ENCODE data around the gene PLEKHD1. TPM values are rescaled to one million over a fixed set of nuclear protein-coding genes. Genes with fewer than 3 reads are reported as not detected.

The PLEKHD1 gene
- total RNA-seq, 1 experiment from 2014 or later, result 1.0 TPM

DNA sequence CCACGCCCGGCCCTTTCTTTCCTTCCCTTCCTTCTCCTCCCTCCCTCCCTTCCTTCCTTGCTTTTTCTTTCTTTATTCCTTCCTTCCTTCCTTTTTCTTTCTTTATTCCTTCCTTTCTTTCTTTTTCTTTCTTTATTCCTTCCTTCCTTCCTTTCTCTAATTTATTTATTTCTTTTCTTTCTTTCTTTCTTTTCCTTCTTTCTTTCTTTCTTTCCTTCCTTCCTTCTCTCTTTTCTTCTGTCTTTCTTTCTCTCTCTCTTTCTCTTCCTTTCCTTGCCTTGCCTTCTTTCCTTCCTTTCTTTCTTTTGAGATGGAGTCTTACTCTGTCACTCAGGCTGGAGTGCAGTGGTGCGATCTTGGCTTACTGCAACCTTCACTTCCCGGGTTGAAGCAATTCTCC lies 74.2 kb downstream of the PLEKHD1 start:
- peak overlapping the region; percentile 70; the same call in 1 of the 2 replicates for H3K27ac Mint-ChIP-seq
- no peak for ATAC-seq

DNA sequence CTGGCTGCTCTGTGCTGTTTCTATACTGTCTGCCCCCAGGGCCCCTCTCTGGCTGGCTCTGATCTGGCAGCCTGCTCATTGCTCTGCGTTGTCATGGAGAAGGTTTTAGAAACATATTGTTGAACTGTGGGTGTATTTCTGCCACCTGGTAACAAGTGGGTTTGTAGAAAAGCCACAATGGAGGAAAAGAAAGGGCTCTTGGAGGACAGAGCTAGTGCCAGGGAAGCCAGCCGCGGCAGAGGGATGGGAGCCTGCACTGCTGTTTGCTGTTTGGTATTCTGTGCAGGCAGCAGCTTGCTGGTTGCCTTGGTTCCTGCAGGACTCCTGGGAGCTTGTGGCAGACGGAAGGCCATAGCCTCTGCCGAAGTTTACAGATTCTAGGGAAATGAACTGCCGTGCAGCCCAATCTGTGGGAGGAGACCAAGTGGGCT lies 75.1 kb downstream of the PLEKHD1 start:
- Mint-ChIP-seq H3K4me1 (peaks cover 30% of the 10 kb centered on the region), H3K27ac (no peak overlapping the region), H3K9me3 (no peaks in the 10 kb centered on the region), H3K36me3 (no peaks in the 10 kb centered on the region), H3K27me3 (ENCODE audit: low read depth) (no peaks in the 10 kb centered on the region; the same call in 1 of the 2 replicates), H3K4me3 (no peak overlapping the region)
- ATAC-seq, result peak; percentile 55
- ChIA-PET POLR2A (no interaction called here), CTCF (interaction anchor here (0.8 to 3.3 kb wide), 8 partner anchors 10 to 167 kb away, joined by 3 to 17 read pairs (median 6); partner anchors contain the start of gene CCDC177)
- DNase-seq (ENCODE audit: low spot score), result no peak
- TF ChIP-seq GABPB1 (CRISPR knock-in tag; IDR thresholded peaks at IDR 0.05), result no peak
- TF ChIP-seq, protein P1, sequence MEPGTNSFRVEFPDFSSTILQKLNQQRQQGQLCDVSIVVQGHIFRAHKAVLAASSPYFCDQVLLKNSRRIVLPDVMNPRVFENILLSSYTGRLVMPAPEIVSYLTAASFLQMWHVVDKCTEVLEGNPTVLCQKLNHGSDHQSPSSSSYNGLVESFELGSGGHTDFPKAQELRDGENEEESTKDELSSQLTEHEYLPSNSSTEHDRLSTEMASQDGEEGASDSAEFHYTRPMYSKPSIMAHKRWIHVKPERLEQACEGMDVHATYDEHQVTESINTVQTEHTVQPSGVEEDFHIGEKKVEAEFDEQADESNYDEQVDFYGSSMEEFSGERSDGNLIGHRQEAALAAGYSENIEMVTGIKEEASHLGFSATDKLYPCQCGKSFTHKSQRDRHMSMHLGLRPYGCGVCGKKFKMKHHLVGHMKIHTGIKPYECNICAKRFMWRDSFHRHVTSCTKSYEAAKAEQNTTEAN (CRISPR knock-in tag; IDR thresholded peaks at IDR 0.05), result no peak
- no peak for TF ChIP-seq TEAD4 (CRISPR knock-in tag; IDR thresholded peaks at IDR 0.05)
- TF ChIP-seq, protein P2, sequence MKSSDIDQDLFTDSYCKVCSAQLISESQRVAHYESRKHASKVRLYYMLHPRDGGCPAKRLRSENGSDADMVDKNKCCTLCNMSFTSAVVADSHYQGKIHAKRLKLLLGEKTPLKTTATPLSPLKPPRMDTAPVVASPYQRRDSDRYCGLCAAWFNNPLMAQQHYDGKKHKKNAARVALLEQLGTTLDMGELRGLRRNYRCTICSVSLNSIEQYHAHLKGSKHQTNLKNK (CRISPR knock-in tag; IDR thresholded peaks at IDR 0.05), result no peak
- TF ChIP-seq, protein P3, sequence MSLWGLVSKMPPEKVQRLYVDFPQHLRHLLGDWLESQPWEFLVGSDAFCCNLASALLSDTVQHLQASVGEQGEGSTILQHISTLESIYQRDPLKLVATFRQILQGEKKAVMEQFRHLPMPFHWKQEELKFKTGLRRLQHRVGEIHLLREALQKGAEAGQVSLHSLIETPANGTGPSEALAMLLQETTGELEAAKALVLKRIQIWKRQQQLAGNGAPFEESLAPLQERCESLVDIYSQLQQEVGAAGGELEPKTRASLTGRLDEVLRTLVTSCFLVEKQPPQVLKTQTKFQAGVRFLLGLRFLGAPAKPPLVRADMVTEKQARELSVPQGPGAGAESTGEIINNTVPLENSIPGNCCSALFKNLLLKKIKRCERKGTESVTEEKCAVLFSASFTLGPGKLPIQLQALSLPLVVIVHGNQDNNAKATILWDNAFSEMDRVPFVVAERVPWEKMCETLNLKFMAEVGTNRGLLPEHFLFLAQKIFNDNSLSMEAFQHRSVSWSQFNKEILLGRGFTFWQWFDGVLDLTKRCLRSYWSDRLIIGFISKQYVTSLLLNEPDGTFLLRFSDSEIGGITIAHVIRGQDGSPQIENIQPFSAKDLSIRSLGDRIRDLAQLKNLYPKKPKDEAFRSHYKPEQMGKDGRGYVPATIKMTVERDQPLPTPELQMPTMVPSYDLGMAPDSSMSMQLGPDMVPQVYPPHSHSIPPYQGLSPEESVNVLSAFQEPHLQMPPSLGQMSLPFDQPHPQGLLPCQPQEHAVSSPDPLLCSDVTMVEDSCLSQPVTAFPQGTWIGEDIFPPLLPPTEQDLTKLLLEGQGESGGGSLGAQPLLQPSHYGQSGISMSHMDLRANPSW (CRISPR knock-in tag; conservative IDR thresholded peaks at IDR 0.05; ENCODE audit: low read depth), result no peak
- TF ChIP-seq E2F5 (CRISPR knock-in tag; IDR thresholded peaks at IDR 0.05), result no peak
- TF ChIP-seq TP53 (CRISPR knock-in tag; IDR thresholded peaks at IDR 0.05), result no peak
- TF ChIP-seq, protein P4, sequence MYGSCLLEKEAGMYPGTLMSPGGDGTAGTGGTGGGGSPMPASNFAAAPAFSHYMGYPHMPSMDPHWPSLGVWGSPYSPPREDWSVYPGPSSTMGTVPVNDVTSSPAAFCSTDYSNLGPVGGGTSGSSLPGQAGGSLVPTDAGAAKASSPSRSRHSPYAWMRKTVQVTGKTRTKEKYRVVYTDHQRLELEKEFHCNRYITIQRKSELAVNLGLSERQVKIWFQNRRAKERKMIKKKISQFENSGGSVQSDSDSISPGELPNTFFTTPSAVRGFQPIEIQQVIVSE (CRISPR knock-in tag; IDR thresholded peaks at IDR 0.05; ENCODE audit: borderline replicate concordance), result no peak
- TF ChIP-seq FOXK1 (CRISPR knock-in tag; IDR thresholded peaks at IDR 0.05), result no peak
- TF ChIP-seq GTF2I (CRISPR knock-in tag; conservative IDR thresholded peaks at IDR 0.05), result no peak
- TF ChIP-seq, protein P5, sequence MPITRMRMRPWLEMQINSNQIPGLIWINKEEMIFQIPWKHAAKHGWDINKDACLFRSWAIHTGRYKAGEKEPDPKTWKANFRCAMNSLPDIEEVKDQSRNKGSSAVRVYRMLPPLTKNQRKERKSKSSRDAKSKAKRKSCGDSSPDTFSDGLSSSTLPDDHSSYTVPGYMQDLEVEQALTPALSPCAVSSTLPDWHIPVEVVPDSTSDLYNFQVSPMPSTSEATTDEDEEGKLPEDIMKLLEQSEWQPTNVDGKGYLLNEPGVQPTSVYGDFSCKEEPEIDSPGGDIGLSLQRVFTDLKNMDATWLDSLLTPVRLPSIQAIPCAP (CRISPR knock-in tag; IDR thresholded peaks at IDR 0.05), result no peak
- no peak for TF ChIP-seq MYBL2 (CRISPR knock-in tag; IDR thresholded peaks at IDR 0.05)
- TF ChIP-seq TCF7 (CRISPR knock-in tag; IDR thresholded peaks at IDR 0.05; ENCODE audit: low read depth), result no peak
- TF ChIP-seq, protein P6, sequence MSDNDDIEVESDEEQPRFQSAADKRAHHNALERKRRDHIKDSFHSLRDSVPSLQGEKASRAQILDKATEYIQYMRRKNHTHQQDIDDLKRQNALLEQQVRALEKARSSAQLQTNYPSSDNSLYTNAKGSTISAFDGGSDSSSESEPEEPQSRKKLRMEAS (CRISPR knock-in tag; IDR thresholded peaks at IDR 0.05), result no peak

More for the DNA sequence above, 74.2 kb downstream of the PLEKHD1 start:
- ChIA-PET POLR2A (no interaction called here), CTCF (interaction anchor here (1.0 to 3.3 kb wide), 4 partner anchors 9 to 21 kb away, joined by 4 to 17 read pairs (median 6); no protein-coding TSS in a partner anchor)
- no peak for DNase-seq (ENCODE audit: low spot score)
- H3K9me3 Mint-ChIP-seq, result no peaks in the 10 kb centered on the region
- peaks cover 30% of the 10 kb centered on the region for H3K4me1 Mint-ChIP-seq
- no peaks in the 10 kb centered on the region for H3K36me3 Mint-ChIP-seq
- TF ChIP-seq ZNF512 (CRISPR knock-in tag; IDR thresholded peaks at IDR 0.05; ENCODE audit: borderline replicate concordance), result 0 out of 2 replicates have a peak, but pooled peaks have one; percentile 37
- no peak for TF ChIP-seq ELF4 (CRISPR knock-in tag; IDR thresholded peaks at IDR 0.05; ENCODE audit: low read depth)
- H3K27me3 Mint-ChIP-seq (ENCODE audit: low read depth), result no peaks in the 10 kb centered on the region; the same call in 1 of the 2 replicates
- H3K4me3 Mint-ChIP-seq, result no peak overlapping the region
